HG03139 (cell line): ENCODE measurements around the gene C8B.

Experiments used
- ATAC-seq: cut with Tn5 transposase; IDR thresholded peaks from one replicate; pipeline ENCODE4 v1.9.1; 2021; ENCODE audit not compliant: unreplicated experiment

C8B gene

GRCh38 chr1:56905667-56906066 lies 60.1 kb downstream of the C8B start:
- no peak for ATAC-seq

- ATAC-seq, result no peak
These were observed 61.0 kb downstream of the C8B start for GRCh38 chr1:56904663-56905397.

- no peak for ATAC-seq
These were observed 62.0 kb downstream of the C8B start for GRCh38 chr1:56903778-56904177.

- no peak for ATAC-seq
These were observed 64.1 kb downstream of the C8B start for GRCh38 chr1:56901716-56902115.

DNA sequence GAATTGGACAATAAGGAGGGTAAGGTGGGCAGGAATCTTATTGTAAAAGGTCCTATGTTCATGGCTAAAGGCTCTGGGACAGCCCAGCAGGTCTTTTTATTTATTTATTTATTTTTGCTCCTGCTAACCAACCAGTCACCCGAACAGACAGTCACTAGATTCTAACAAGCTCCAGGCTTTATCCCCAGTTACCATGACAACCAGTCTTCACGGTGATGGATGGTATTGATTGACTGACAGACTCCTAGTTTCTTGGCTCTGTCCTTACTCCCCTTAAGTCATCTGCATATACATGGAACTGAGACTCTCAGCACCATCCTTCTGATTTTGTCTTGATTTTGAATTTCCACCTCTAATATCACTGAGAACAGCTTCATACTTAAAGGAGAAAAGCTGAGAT lies 66.9 kb downstream of the C8B start:
- no peak for ATAC-seq

- no peak for ATAC-seq
These were observed 67.8 kb downstream of the C8B start for GRCh38 chr1:56898005-56898373.

DNA sequence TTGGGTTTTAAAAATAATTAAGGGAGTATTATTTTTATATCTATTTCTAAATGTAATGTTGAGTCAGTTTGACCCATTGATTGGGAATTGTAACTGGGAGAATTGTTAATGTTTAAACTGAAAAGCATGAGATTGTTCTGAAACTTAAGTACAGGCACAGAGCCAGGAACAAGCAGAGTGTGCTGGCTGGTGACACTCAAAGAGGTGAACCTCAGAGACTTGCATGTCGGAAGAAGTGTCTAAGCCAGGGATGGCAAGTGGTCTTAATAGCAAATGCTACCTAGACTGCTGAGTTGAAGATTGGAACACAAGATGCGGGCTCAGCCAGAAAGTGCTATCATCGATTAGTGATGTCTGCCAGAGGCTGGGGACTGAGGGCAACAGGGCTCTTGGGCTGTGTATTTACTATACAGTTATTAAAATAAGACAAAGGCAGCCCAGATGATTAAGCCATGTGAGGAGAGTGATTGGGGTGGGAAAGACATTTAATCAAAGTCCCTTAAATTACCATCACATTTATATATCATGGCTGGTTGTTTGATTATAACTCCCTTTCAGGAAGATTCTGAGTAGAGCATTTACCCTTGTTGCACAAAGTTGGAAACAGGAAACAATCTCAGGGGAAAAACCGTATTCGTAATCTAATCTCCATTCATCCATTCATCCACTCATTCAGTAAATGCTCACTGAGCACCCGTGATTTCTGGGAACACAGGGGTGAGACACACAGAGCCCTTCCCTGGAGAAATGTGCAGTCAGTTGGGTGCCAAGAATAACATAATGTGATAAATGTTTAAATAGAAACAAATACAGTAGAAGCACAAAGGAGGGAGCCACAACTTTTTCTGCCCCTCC lies 68.4 kb downstream of the C8B start:
- no peak for ATAC-seq

DNA sequence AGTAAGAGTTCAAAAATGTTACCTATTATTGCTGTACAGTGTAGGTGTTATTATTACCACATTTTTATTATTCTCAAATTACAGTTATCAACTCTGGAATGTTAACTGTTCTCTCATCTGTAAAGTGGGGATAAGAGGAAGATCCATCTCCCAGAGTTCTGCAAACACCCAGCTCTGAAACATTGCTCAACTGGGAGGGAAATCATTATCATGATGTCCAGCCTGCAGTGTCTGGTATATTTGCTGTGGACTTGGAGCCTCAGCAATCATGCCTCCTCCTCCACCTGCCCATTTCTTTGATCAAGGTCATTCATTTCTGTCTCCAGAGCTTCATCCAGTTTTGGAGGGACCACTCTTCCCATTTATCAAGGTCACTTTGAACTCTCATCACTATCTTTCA lies 71.8 kb downstream of the C8B start:
- no peak for ATAC-seq

DNA sequence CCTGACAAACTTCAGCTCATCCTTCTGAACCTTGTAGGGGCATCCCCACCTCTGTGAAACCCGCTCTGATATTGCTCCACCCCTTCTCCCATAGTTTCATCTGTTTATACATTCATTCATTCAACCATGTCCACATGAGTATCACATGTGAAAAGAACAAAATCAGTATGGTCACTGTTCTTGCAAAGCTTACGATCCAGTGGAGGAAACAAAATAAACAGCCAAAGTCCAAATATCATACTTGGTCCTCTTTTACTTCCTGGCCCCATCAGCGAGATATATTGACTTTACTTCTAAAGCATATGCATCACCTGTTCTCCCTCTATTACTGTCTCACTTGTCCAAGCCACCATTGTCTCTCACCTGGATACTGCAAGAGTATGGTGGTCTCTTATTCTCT lies 75.6 kb downstream of the C8B start:
- no peak for ATAC-seq

DNA sequence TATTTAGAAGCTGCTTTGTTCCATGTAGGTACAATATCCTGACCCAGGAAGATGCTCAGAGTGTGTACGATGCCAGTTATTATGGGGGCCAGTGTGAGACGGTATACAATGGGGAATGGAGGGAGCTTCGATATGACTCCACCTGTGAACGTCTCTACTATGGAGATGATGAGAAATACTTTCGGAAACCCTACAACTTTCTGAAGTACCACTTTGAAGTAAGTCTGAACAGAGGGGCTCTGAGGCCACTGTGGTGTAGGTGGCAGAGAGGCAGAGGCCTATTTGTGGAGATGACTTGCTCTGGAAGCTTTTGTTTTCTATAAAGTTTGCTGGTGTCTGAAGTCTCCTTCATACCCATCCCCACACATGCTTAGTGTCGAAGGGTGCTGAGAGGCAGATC lies 84.4 kb downstream of the C8B start:
- no peak for ATAC-seq

- ATAC-seq, result no peak
These were observed 85.0 kb downstream of the C8B start for GRCh38 chr1:56880774-56881173.
